ENCODE results near the gene ARHGEF4.

ARHGEF4 gene

GRCh38 chr2:130839011-130839780 is 2.5 kb downstream of the ARHGEF4 start:
- DNase-seq (ENCODE audit: low read depth) = no peak
- no peak overlapping the region for H3K4me3 ChIP-seq (ENCODE audit: control insufficient read depth, low read depth, low read length)
- TF ChIP-seq CTCF (IDR thresholded peaks at IDR 0.05; ENCODE audit: control insufficient read depth, insufficient read depth, low read depth, low read length, missing control alignments) = no peak

- DNase-seq (ENCODE audit: low read depth) = no peak
- H3K4me3 ChIP-seq (ENCODE audit: control insufficient read depth, low read depth, low read length) = no peak overlapping the region
- no peak for TF ChIP-seq CTCF (IDR thresholded peaks at IDR 0.05; ENCODE audit: control insufficient read depth, insufficient read depth, low read depth, low read length, missing control alignments)
Observed at GRCh38 chr2:130840506-130840905, 3.8 kb downstream of the ARHGEF4 start.

DNA sequence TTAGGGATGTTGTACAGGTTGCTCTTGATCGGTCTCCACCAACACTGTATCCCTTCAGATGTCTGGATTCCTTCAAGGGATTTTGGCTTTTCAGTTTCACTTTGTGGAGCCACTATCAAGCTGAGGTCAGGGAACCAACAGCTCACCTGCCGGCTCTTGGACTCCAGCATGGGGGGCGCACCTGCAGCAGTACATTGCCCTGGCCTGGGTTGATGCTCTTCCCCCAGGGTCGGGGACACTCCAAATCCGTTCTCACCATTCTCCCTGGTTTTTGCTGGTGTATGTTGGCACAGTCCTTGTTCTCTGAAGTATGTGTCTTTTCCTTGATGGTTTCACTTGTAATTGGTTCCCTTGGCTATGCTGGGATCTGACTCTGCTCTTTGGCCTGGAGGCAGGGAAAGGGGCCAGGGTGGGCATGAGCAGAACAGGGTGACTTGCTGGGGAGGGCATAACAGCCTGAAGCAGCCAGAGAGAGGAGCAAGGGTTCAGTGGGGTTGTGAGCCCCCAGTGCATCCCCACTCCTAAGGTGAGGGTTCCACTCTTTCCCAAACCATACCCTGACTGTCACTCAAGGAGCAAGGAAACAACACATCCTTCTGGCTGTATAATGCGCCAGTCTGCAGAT is 5.1 kb downstream of the ARHGEF4 start:
- no peak for DNase-seq (ENCODE audit: low read depth)
- no peak for TF ChIP-seq CTCF (IDR thresholded peaks at IDR 0.05; ENCODE audit: control insufficient read depth, insufficient read depth, low read depth, low read length, missing control alignments)
- H3K4me3 ChIP-seq (ENCODE audit: control insufficient read depth, low read depth, low read length) = no peak overlapping the region

DNA sequence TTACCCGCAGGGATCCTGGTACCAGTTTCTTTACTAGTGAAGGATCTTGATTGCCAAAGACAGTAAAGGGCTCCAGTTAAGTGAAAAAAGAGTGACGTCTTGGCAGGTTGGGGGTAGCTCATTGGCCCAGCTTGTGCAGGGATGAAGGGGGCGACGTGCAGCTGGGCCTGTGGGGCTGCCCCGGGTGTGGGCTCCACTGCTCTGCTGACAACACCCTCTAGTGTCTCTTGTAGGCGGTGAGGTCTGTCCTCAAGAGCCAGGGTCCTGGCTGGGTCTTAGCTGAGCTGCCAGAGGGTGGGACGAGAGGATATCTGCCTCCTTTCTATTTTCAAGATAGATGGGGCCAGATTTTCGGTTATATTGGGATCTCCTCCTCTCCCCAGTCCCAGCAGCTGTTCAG is 6.1 kb downstream of the ARHGEF4 start:
- no peak overlapping the region for H3K4me3 ChIP-seq (ENCODE audit: control insufficient read depth, low read depth, low read length)
- TF ChIP-seq CTCF (IDR thresholded peaks at IDR 0.05; ENCODE audit: control insufficient read depth, insufficient read depth, low read depth, low read length, missing control alignments) = no peak
- no peak for DNase-seq (ENCODE audit: low read depth)

DNA sequence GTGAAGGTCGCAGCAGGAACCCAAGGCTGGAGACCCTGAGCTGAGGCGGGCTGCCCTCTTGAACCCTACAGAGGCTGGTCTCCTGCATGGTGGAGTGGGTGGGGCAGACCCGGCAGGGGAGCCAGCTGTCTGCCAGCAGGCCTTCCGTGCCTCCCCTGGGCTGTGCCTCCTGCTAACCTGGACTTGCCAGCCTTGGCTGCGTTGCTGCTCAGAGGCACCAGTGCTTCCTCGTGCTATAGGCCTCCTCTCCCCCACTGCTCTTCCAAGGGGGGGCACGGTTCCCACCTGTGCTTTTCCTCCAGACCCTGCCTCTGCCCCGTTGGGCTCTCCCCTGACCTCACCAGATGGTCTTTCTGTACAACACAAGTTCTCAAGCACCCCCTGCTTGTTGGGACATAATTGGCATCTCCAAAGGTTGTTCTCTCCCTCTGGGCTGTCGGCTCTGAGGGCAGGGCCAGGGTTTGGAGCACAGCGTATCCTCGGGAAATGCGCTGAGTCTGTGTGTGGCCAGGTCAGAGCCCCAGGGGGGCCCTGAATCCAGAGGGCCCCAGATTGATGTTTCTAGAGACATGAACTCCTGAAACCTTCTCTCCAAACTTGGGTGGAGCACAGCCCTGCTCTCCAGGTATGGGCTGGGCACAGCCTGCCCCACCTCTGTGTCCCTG is 6.7 kb downstream of the ARHGEF4 start:
- no peak overlapping the region for H3K4me3 ChIP-seq (ENCODE audit: control insufficient read depth, low read depth, low read length)
- TF ChIP-seq CTCF (IDR thresholded peaks at IDR 0.05; ENCODE audit: control insufficient read depth, insufficient read depth, low read depth, low read length, missing control alignments) = no peak
- no peak for DNase-seq (ENCODE audit: low read depth)

- no peak overlapping the region for H3K4me3 ChIP-seq (ENCODE audit: control insufficient read depth, low read depth, low read length)
- DNase-seq (ENCODE audit: low read depth) = no peak
- TF ChIP-seq CTCF (IDR thresholded peaks at IDR 0.05; ENCODE audit: control insufficient read depth, insufficient read depth, low read depth, low read length, missing control alignments) = no peak
Observed at GRCh38 chr2:130844161-130844560, 7.4 kb downstream of the ARHGEF4 start.
